Nephron (organoid): ENCODE data around the gene CLCA2.

ENCODE experiments used
- H3K27ac Mint-ChIP-seq, 3 experiments: 2 replicates each; pipeline ENCODE4 v1.8.0; 2020; ENCODE audit warnings: mixed read lengths in 3 of 3, mild to moderate bottlenecking in 2 of 3, moderate library complexity in 1 of 3
- H3K27me3 Mint-ChIP-seq: 2 replicates; pipeline ENCODE4 v1.8.0; 2021; ENCODE audit warnings: low read depth, mild to moderate bottlenecking, moderate library complexity, mixed read lengths
- H3K36me3 Mint-ChIP-seq: 2 replicates; pipeline ENCODE4 v1.8.0; 2020; ENCODE audit warnings: low read depth, mixed read lengths
- H3K4me1 Mint-ChIP-seq: 2 replicates; pipeline ENCODE4 v1.8.0; 2020; ENCODE audit warnings: mixed read lengths
- H3K4me3 Mint-ChIP-seq, 3 experiments: 2 replicates each; pipeline ENCODE4 v1.8.0; 2020; ENCODE audit warnings: mild to moderate bottlenecking in 3 of 3, mixed read lengths in 3 of 3, moderate library complexity in 2 of 3
- H3K9me3 Mint-ChIP-seq: 2 replicates; pipeline ENCODE4 v1.8.0; 2020; ENCODE audit warnings: mixed read lengths
- CTCF ChIP-seq, 3 experiments: fragments of 200-600 bp; sonication (generic); IDR thresholded peaks; one replicate each; pipeline ENCODE4 v1.5.0; 2021; ENCODE audit warnings: antibody characterized with exemption in 3 of 3; ENCODE audit not compliant: unreplicated experiment in 3 of 3

CLCA2 gene

GRCh38 chr1:86455073-86455472, 31.1 kb downstream of the CLCA2 start:
- no peaks in the 10 kb centered on the region for H3K4me1 Mint-ChIP-seq
- H3K4me3 Mint-ChIP-seq: no peak overlapping the region
- H3K27me3 Mint-ChIP-seq: no peaks in the 10 kb centered on the region
- no peak for TF ChIP-seq CTCF (IDR thresholded peaks at IDR 0.05; ENCODE audit: unreplicated experiment in 3 of 3)
- H3K27ac Mint-ChIP-seq: no peak overlapping the region
- H3K36me3 Mint-ChIP-seq: no peaks in the 10 kb centered on the region
- no peaks in the 10 kb centered on the region for H3K9me3 Mint-ChIP-seq

- Mint-ChIP-seq H3K36me3 (no peaks in the 10 kb centered on the region), H3K4me1 (no peaks in the 10 kb centered on the region), H3K4me3 (no peak overlapping the region), H3K27ac (no peak overlapping the region), H3K27me3 (no peaks in the 10 kb centered on the region), H3K9me3 (no peaks in the 10 kb centered on the region)
- TF ChIP-seq CTCF (IDR thresholded peaks at IDR 0.05; ENCODE audit: unreplicated experiment in 3 of 3): no peak
Measured at GRCh38 chr1:86460998-86461397, 37.0 kb downstream of the CLCA2 start.

- no peak for TF ChIP-seq CTCF (IDR thresholded peaks at IDR 0.05; ENCODE audit: unreplicated experiment in 3 of 3)
- no peaks in the 10 kb centered on the region for H3K27me3 Mint-ChIP-seq
Measured at GRCh38 chr1:86461482-86461881, 37.5 kb downstream of the CLCA2 start.

GRCh38 chr1:86464819-86465218, 40.8 kb downstream of the CLCA2 start:
- Mint-ChIP-seq H3K27me3 (no peaks in the 10 kb centered on the region), H3K4me1 (no peaks in the 10 kb centered on the region), H3K4me3 (no peak overlapping the region), H3K9me3 (no peaks in the 10 kb centered on the region), H3K36me3 (no peaks in the 10 kb centered on the region), H3K27ac (no peak overlapping the region)
- TF ChIP-seq CTCF (IDR thresholded peaks at IDR 0.05; ENCODE audit: unreplicated experiment in 3 of 3): no peak

More at GRCh38 chr1:86461482-86461881, 37.5 kb downstream of the CLCA2 start:
- Mint-ChIP-seq H3K9me3 (no peaks in the 10 kb centered on the region), H3K36me3 (no peaks in the 10 kb centered on the region), H3K4me1 (no peaks in the 10 kb centered on the region), H3K27ac (no peak overlapping the region), H3K4me3 (no peak overlapping the region)

- Mint-ChIP-seq H3K27ac (no peak overlapping the region), H3K36me3 (no peaks in the 10 kb centered on the region), H3K4me1 (no peaks in the 10 kb centered on the region), H3K9me3 (no peaks in the 10 kb centered on the region), H3K27me3 (peaks cover 8% of the 10 kb centered on the region), H3K4me3 (no peak overlapping the region)
- TF ChIP-seq CTCF (IDR thresholded peaks at IDR 0.05; ENCODE audit: unreplicated experiment in 3 of 3): no peak
Measured at GRCh38 chr1:86466109-86466844, 42.3 kb downstream of the CLCA2 start.

- Mint-ChIP-seq H3K4me1 (peaks cover under 1% of the 10 kb centered on the region), H3K36me3 (no peaks in the 10 kb centered on the region), H3K27me3 (peaks cover 8% of the 10 kb centered on the region), H3K9me3 (no peaks in the 10 kb centered on the region), H3K4me3 (no peak overlapping the region), H3K27ac (no peak overlapping the region)
- TF ChIP-seq CTCF (IDR thresholded peaks at IDR 0.05; ENCODE audit: unreplicated experiment in 3 of 3): no peak
Measured at GRCh38 chr1:86466986-86467385, 43.0 kb downstream of the CLCA2 start.
